K562 (cell line): ENCODE data around the gene CACNA1I. TPM values are rescaled to one million over a fixed set of nuclear protein-coding genes. Genes with fewer than 3 reads are reported as not detected.

Experiments
- ATAC-seq: fragments of 200-7000 bp; cut with Tn5 transposase; 3 replicates; pipeline ENCODE4 v1.9.1; 2020; ENCODE audit warnings: moderate library complexity
- BruUV-seq: library from RNA; stranded (reverse); fragments of 400-500 nt; replicated peaks from 2 replicates; lab custom pipeline; 2021; lab: Mats Ljungman, UMichigan
- CTCF ChIA-PET: fragments of 300-600 bp; formaldehyde crosslinking; extraction: SDS; loops from one replicate; lab custom pipeline; 2021; ENCODE audit warnings: low intra/inter-chr PET ratio; lab: Yijun Ruan, JAX
- POLR2A ChIA-PET: fragments of 300-600, 350-650 bp; sonication (Branson Sonifier 250); formaldehyde crosslinking; extraction: SDS; loops from one replicate; lab custom pipeline; 2021; ENCODE audit warnings: antibody characterized with exemption, inconsistent platforms; lab: Yijun Ruan, JAX
- DNase-seq, 4 experiments: peaks; one replicate each; pipeline versions ENCODE4 v3.0.0 to v3.0.0-alpha.2; 2011 to 2018; ENCODE audit warnings: low spot score in 3 of 4, mixed read lengths in 3 of 4; ENCODE audit errors: extremely low read depth in 1 of 4
- FAIRE-seq: peaks from 2 replicates; lab custom pipeline; 2011; peaks lifted over from hg19 to GRCh38; lab: Jason Lieb, UNC
- H2AFZ ChIP-seq: 2 replicates; pipeline ENCODE4 v1.6.0; 2011; ENCODE audit warnings: low read depth, low read length, control low read depth, inconsistent platforms
- H3K27ac ChIP-seq: fragments of 200-600 bp; 3 replicates; pipeline ENCODE4 v1.8.0; 2011; ENCODE audit warnings: low read depth, mild to moderate bottlenecking, control low read depth, inconsistent platforms, low read length, moderate library complexity, mixed read lengths; ENCODE audit errors: extremely low read depth
- H3K27me3 ChIP-seq, 2 experiments: fragments of 300-600 bp in 1 of 2; 2 replicates in 1 of 2; 3 replicates in 1 of 2; pipeline versions ENCODE4 v1.6.0 to v1.8.0; 2011; ENCODE audit warnings: inconsistent platforms in 2 of 2, low read length in 2 of 2, mild to moderate bottlenecking in 1 of 2, mixed read lengths in 1 of 2, moderate library complexity in 1 of 2; ENCODE audit not compliant: control insufficient read depth in 2 of 2, insufficient read depth in 2 of 2
- H3K36me3 ChIP-seq: fragments of 300-600 bp; 3 replicates; pipeline ENCODE4 v1.8.0; 2011; ENCODE audit warnings: mild to moderate bottlenecking, low read length, inconsistent platforms; ENCODE audit not compliant: control insufficient read depth, insufficient read depth
- H3K4me1 ChIP-seq, 2 experiments: fragments of 200-600 bp in 1 of 2; replicated peaks in 1 of 2; 2 replicates in 1 of 2; 3 replicates in 1 of 2; pipeline versions ENCODE4 v1.5.1 to v1.8.0; 2011; ENCODE audit warnings: inconsistent platforms in 2 of 2, low read length in 2 of 2, mild to moderate bottlenecking in 1 of 2, mixed read lengths in 1 of 2, moderate library complexity in 1 of 2; ENCODE audit not compliant: control insufficient read depth in 2 of 2, insufficient read depth in 2 of 2
- H3K4me2 ChIP-seq: 2 replicates; pipeline ENCODE4 v1.6.1; 2011; ENCODE audit warnings: low read length, control low read depth, inconsistent platforms, mixed read lengths; ENCODE audit not compliant: insufficient read depth
- H3K4me3 ChIP-seq: fragments of 200-600 bp; sonication (generic), shearing (Covaris generic); 2 replicates; pipeline ENCODE4 v1.5.1; 2016; ENCODE audit warnings: control low read depth, inconsistent platforms
- H3K79me2 ChIP-seq: fragments of 200-600 bp; 3 replicates; pipeline ENCODE4 v1.8.0; 2011; ENCODE audit warnings: low read length, inconsistent platforms; ENCODE audit not compliant: control insufficient read depth, insufficient read depth
- H3K9ac ChIP-seq, 2 experiments: 2 replicates each; pipeline versions ENCODE4 v1.6.0 to v1.6.1; 2011; ENCODE audit warnings: low read depth in 2 of 2, low read length in 2 of 2, control low read depth in 1 of 2, inconsistent platforms in 1 of 2, mild to moderate bottlenecking in 1 of 2, mixed read lengths in 1 of 2; ENCODE audit not compliant: insufficient read depth in 1 of 2
- H3K9me1 ChIP-seq: one replicate; pipeline ENCODE4 v1.6.0; 2011; ENCODE audit warnings: inconsistent platforms, mild to moderate bottlenecking, low read length, moderate library complexity; ENCODE audit not compliant: control insufficient read depth, insufficient read depth
- H3K9me3 ChIP-seq: replicated peaks from 2 replicates; pipeline ENCODE4 v1.5.1; 2011; ENCODE audit warnings: low read depth, low read length, inconsistent platforms; ENCODE audit not compliant: control insufficient read depth, insufficient read depth
- H4K20me1 ChIP-seq: replicated peaks from 2 replicates; pipeline ENCODE4 v1.6.1; 2011; ENCODE audit warnings: low read length, inconsistent platforms, mixed read lengths; ENCODE audit not compliant: control insufficient read depth, insufficient read depth
- CBFA2T2 ChIP-seq: fragments of 450-650 bp; conservative IDR thresholded peaks from 2 replicates; pipeline ENCODE4 v1.6.1; 2017; ENCODE audit warnings: mild to moderate bottlenecking
- MEIS2 ChIP-seq: fragments of 450-650 bp; IDR thresholded peaks from 2 replicates; pipeline ENCODE4 v1.6.1; 2014; ENCODE audit warnings: mild to moderate bottlenecking; ENCODE audit not compliant: partially characterized antibody
- SAFB ChIP-seq: fragments of 200-400 bp; formaldehyde crosslinking; IDR thresholded peaks from 2 replicates; pipeline ENCODE4 v1.6.1; 2017; ENCODE audit warnings: low read depth, low read length, borderline replicate concordance
- SMAD4 ChIP-seq: fragments of 250-450 bp; sonication (Bioruptor Pico); conservative IDR thresholded peaks from 2 replicates; pipeline ENCODE4 v1.8.0; 2021; ENCODE audit warnings: inconsistent platforms, mild to moderate bottlenecking, moderate library complexity
- SRF ChIP-seq, 2 experiments: fragments of 250-450, 450-650 bp in 1 of 2; sonication (Bioruptor Pico) in 1 of 2; sonication (generic) in 1 of 2; formaldehyde crosslinking; IDR thresholded peaks; 2 replicates each; pipeline versions ENCODE4 v1.5.0 to v1.5.1; 2020 to 2022; ENCODE audit warnings: mild to moderate bottlenecking in 1 of 2, missing genetic modification reagents in 1 of 2
- TCF7L2 ChIP-seq: fragments of 150-350 bp; IDR thresholded peaks from 2 replicates; pipeline ENCODE4 v1.6.1; 2016; ENCODE audit warnings: low read depth, mild to moderate bottlenecking, low read length, moderate library complexity
- ZNF324 ChIP-seq: fragments of 250-450 bp; sonication (Bioruptor Pico); IDR thresholded peaks from 2 replicates; pipeline ENCODE4 v1.4.0; 2020; ENCODE audit warnings: mild to moderate bottlenecking
- WGBS: fragments of 100-300 bp; shearing (Covaris generic); methylation state at CpG from one replicate; pipeline ENCODE4 v1.1.6; 2016; ENCODE audit warnings: low coverage, mixed read lengths; ENCODE audit not compliant: insufficient coverage; ENCODE audit errors: missing lambda C conversion rate; 5-methylcytosine and 5-hydroxymethylcytosine counted together
- in situ Hi-C: fragments of 300-500 bp; cut with MboI; formaldehyde crosslinking; loops from 4 replicates; pipeline ENCODE4 v1.15.0; 2018; ENCODE audit warnings: inconsistent platforms, mixed read lengths
- intact Hi-C: fragments of 100-400 bp; cut with micrococcal nuclease; formaldehyde crosslinking; loops from 2 replicates; pipeline ENCODE4 v1.14.2; 2022
- polyA plus RNA-seq, 8 experiments: library from polyadenylated mRNA; depleted of rRNA in 4 of 8; stranded (reverse) in 5 of 8; unstranded in 3 of 8; fragments of >200 nt; fragmentation: Nextera tagmentation in 2 of 8; fragmentation: Illumina TruSeq in 1 of 8; extraction: Ambion mirVana in 2 of 8; extraction: Trizol in 1 of 8; gene quantifications; 2 replicates each; pipeline versions ENCODE4 v1.2.1 to v1.2.3, GENCODE V29; 2011 to 2014; ENCODE audit warnings: inconsistent platforms in 1 of 8, missing spikeins in 1 of 8
- total RNA-seq, 7 experiments: library from RNA; depleted of rRNA in 6 of 7; stranded (reverse); fragments of >200 nt in 6 of 7; fragmentation: Illumina TruSeq in 2 of 7; extraction: Trizol in 2 of 7; gene quantifications; 2 replicates each; pipeline versions ENCODE4 v1.2.1 to v1.2.3, GENCODE V29; 2011 to 2021; ENCODE audit warnings: low replicate concordance in 1 of 7
- TF ChIP-seq, protein P1 (sequence below): fragments of 450-650 bp; formaldehyde crosslinking; IDR thresholded peaks from 2 replicates; pipeline ENCODE4 v1.4.0; 2020; ENCODE audit warnings: mild to moderate bottlenecking, mixed read lengths
- TF ChIP-seq, protein P2 (sequence below): sonication (generic); formaldehyde crosslinking; IDR thresholded peaks from 2 replicates; pipeline ENCODE4 v1.8.1; 2023; ENCODE audit warnings: missing genetic modification reagents, mild to moderate bottlenecking, borderline replicate concordance
- TF ChIP-seq, protein P3 (sequence below): fragments of 250-450 bp; sonication (Bioruptor Pico); IDR thresholded peaks from 2 replicates; pipeline ENCODE4 v1.8.0; 2022; ENCODE audit warnings: moderate library complexity, mild to moderate bottlenecking, inconsistent platforms
- TF ChIP-seq, protein P4 (sequence below): sonication (generic); formaldehyde crosslinking; IDR thresholded peaks from 2 replicates; pipeline ENCODE4 v1.8.0; 2022; ENCODE audit warnings: missing genetic modification reagents, mild to moderate bottlenecking, borderline replicate concordance

The CACNA1I gene
- total and polyA plus RNA-seq, 9 of the 15 experiments (the other 6 are each of a cell fraction or from before 2014, with no cell fraction given): 0.01 to 0.79 (median 0.32) TPM; not detected in 1

DNA sequence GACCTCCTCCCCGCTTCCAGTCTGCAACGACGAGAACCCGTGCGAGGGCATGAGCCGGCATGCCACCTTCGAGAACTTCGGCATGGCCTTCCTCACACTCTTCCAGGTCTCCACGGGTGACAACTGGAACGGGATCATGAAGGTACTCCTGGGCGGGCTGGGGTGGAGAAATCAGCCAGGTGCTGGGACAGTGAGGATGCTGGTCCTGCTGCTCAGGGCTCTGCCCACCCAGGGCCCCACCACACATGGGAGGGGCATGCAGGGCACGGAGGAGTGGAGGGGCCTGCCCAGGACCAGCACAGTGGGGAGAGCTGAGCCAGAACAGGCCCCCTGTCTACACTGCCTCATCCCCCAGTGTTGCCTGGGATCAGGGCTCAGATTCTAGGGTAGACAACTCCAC lies 107.4 kb downstream of the CACNA1I start:
- H3K4me2 ChIP-seq: no peak overlapping the region
- WGBS: 80% methylated on average over 2 of the region's 12 CpGs
- H2AFZ ChIP-seq: no peak overlapping the region
- H3K4me3 ChIP-seq: no peak overlapping the region
- ATAC-seq: no peak
- H3K27me3 ChIP-seq: no peaks in the 10 kb centered on the region
- H3K9ac ChIP-seq: no peak overlapping the region; a peak in 1 of 4 replicates
- H3K9me3 ChIP-seq: no peaks in the 10 kb centered on the region
- FAIRE-seq: no peak
- no peak for DNase-seq
- POLR2A ChIA-PET: no interaction called here
- intact Hi-C loops (no loop called here), in situ Hi-C loops (no loop called here)
- H3K79me2 ChIP-seq: no peaks in the 10 kb centered on the region
- H4K20me1 ChIP-seq: no peaks in the 10 kb centered on the region
- H3K4me1 ChIP-seq: peaks cover 0 to 20% of the 10 kb centered on the region in 2 experiments; a peak in 2 of 5 replicates
- no TSS peak for BruUV-seq
- CTCF ChIA-PET: no interaction called here
- no peaks in the 10 kb centered on the region for H3K9me1 ChIP-seq
- no peak overlapping the region for H3K27ac ChIP-seq
- H3K36me3 ChIP-seq: no peaks in the 10 kb centered on the region
- TF ChIP-seq, protein P1, sequence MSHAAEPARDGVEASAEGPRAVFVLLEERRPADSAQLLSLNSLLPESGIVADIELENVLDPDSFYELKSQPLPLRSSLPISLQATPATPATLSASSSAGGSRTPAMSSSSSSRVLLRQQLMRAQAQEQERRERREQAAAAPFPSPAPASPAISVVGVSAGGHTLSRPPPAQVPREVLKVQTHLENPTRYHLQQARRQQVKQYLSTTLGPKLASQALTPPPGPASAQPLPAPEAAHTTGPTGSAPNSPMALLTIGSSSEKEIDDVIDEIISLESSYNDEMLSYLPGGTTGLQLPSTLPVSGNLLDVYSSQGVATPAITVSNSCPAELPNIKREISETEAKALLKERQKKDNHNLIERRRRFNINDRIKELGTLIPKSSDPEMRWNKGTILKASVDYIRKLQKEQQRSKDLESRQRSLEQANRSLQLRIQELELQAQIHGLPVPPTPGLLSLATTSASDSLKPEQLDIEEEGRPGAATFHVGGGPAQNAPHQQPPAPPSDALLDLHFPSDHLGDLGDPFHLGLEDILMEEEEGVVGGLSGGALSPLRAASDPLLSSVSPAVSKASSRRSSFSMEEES: no peak
- no peak for TF ChIP-seq MEIS2
- no peak for TF ChIP-seq TCF7L2
- TF ChIP-seq SRF (CRISPR knock-in tag; IDR thresholded peaks at IDR 0.05): no peak
- TF ChIP-seq CBFA2T2: no peak
- TF ChIP-seq, protein P2, sequence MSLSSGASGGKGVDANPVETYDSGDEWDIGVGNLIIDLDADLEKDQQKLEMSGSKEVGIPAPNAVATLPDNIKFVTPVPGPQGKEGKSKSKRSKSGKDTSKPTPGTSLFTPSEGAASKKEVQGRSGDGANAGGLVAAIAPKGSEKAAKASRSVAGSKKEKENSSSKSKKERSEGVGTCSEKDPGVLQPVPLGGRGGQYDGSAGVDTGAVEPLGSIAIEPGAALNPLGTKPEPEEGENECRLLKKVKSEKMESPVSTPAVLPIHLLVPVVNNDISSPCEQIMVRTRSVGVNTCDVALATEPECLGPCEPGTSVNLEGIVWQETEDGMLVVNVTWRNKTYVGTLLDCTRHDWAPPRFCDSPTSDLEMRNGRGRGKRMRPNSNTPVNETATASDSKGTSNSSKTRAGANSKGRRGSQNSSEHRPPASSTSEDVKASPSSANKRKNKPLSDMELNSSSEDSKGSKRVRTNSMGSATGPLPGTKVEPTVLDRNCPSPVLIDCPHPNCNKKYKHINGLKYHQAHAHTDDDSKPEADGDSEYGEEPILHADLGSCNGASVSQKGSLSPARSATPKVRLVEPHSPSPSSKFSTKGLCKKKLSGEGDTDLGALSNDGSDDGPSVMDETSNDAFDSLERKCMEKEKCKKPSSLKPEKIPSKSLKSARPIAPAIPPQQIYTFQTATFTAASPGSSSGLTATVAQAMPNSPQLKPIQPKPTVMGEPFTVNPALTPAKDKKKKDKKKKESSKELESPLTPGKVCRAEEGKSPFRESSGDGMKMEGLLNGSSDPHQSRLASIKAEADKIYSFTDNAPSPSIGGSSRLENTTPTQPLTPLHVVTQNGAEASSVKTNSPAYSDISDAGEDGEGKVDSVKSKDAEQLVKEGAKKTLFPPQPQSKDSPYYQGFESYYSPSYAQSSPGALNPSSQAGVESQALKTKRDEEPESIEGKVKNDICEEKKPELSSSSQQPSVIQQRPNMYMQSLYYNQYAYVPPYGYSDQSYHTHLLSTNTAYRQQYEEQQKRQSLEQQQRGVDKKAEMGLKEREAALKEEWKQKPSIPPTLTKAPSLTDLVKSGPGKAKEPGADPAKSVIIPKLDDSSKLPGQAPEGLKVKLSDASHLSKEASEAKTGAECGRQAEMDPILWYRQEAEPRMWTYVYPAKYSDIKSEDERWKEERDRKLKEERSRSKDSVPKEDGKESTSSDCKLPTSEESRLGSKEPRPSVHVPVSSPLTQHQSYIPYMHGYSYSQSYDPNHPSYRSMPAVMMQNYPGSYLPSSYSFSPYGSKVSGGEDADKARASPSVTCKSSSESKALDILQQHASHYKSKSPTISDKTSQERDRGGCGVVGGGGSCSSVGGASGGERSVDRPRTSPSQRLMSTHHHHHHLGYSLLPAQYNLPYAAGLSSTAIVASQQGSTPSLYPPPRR (CRISPR knock-in tag): no peak
- no peak for TF ChIP-seq SAFB
- TF ChIP-seq, protein P3, sequence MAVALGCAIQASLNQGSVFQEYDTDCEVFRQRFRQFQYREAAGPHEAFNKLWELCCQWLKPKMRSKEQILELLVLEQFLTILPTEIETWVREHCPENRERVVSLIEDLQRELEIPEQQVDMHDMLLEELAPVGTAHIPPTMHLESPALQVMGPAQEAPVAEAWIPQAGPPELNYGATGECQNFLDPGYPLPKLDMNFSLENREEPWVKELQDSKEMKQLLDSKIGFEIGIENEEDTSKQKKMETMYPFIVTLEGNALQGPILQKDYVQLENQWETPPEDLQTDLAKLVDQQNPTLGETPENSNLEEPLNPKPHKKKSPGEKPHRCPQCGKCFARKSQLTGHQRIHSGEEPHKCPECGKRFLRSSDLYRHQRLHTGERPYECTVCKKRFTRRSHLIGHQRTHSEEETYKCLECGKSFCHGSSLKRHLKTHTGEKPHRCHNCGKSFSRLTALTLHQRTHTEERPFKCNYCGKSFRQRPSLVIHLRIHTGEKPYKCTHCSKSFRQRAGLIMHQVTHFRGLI: no peak
- TF ChIP-seq, protein P4, sequence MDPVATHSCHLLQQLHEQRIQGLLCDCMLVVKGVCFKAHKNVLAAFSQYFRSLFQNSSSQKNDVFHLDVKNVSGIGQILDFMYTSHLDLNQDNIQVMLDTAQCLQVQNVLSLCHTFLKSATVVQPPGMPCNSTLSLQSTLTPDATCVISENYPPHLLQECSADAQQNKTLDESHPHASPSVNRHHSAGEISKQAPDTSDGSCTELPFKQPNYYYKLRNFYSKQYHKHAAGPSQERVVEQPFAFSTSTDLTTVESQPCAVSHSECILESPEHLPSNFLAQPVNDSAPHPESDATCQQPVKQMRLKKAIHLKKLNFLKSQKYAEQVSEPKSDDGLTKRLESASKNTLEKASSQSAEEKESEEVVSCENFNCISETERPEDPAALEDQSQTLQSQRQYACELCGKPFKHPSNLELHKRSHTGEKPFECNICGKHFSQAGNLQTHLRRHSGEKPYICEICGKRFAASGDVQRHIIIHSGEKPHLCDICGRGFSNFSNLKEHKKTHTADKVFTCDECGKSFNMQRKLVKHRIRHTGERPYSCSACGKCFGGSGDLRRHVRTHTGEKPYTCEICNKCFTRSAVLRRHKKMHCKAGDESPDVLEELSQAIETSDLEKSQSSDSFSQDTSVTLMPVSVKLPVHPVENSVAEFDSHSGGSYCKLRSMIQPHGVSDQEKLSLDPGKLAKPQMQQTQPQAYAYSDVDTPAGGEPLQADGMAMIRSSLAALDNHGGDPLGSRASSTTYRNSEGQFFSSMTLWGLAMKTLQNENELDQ: no peak
- TF ChIP-seq SMAD4 (CRISPR knock-in tag): no peak
- no peak for TF ChIP-seq ZNF324 (CRISPR knock-in tag)
